ENCODE results near the gene CCHCR1.
A peak's percentile ranks its signal among the peaks of the same experiment; 100 is the strongest.
"Not testable (repeated sequence)": the region's sequence is repeated elsewhere in the genome, so short reads cannot be mapped to it uniquely, and the experiment has no call there.

Gene CCHCR1

GRCh38 chr6:31183287-31183686, 25.7 kb upstream of the CCHCR1 start:
- not testable (repeated sequence) for DNase-seq

DNA sequence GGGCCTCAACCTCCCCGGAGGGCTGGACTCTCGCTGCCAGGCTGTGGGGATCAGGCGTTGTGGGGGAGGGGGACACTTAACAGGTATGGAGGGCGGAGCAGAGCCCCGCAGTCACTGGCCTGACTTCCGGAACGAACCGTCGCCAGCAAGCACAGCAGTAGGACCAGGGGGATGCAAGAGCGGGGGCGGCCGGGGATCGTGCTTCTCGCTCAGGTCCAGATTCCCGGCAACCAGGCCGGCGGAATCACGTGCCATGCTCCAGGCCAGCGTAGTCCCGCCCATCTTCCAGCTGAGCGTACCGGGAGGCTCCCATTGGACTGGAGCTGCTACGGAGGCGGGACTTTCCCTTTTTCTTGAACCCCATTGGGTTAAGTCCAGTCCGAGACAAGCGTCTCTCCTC, 22.9 kb upstream of the CCHCR1 start:
- no peak for DNase-seq

DNA sequence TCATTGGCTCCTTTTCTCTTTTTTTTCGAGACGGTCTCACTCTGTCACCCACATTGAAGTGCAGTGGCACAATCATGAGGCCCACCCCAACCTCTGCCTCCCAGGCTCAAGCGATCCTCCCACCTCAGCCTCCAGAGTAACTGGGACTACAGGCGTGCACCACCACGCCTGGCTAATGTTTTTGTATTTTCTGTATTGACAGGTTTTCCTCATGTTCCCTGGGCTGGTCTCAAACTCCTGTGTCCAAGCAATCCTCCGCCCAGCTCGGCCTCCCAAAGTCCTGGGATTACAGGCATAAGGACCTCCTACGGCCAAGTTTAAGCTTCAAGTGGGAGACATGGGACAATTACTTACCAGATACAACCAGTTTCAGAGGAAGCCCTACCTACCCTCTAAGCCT, 22.3 kb upstream of the CCHCR1 start:
- DNase-seq = no peak

- DNase-seq = no peak
Observed at GRCh38 chr6:31179042-31179386, 21.4 kb upstream of the CCHCR1 start.

DNA sequence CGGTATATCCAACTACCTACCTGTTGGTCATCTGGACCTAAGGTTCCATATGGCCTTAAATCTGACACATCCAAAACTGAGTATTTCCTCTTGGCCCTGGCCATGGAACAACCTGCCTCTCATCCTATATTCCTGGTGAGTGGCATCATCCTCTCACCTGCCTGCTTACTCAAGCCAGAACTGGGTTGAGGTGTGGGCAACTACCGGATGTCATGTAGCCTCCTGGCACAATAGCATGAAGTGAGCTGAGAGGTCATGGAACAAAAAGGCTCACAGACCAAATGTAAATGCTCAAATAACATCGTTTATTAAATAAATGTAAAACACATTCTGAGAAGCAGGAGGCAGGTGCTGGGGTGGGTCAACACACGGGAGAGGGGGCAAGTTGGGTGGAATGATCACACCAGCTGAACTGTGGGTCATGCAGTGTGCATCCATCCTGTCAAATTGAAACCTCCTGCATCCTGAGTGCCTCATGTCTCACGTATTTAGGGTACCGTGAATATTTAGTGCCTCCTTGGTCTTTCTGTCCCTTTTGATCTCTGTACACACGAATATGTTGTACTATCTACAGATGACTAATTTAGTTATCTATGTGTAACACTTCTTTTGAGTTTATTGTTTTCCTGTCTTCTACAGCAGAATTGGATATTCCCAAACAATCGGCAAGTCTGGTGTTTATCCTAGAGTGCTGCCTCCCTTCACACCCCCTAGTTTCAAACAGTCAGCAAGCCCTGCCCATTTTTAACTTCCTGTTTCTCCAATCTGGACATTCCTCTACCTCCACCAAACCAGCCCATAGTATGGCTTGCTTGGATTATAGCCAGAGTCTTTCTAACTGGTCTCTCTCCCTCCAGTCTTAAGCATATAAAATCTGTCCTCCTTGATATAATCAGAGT, 20.8 kb upstream of the CCHCR1 start:
- peak; percentile 49 for DNase-seq

DNA sequence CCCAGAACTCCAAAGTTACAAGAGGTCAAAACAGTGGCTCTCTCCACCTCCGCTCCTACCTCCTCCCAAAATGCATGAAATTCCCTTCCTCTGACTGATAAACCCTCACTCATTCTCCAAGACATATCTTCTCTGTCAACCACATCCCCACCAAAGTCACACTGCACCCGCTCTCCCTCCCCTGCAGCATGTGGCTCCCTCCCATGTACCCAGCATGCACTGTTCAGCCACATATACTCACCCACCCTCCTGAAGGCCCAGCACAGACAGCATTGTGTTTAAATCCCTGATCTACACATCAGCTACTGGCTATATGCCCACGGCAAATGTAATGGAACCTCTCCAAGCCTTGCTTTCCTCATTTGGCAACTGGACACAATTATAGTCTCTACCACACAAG, 18.4 kb upstream of the CCHCR1 start:
- DNase-seq = no peak

GRCh38 chr6:31174378-31174777, 16.8 kb upstream of the CCHCR1 start:
- no peak for DNase-seq

GRCh38 chr6:31173406-31173805, 15.8 kb upstream of the CCHCR1 start:
- no peak for DNase-seq

GRCh38 chr6:31172973-31173384, 15.4 kb upstream of the CCHCR1 start:
- no peak for DNase-seq

DNA sequence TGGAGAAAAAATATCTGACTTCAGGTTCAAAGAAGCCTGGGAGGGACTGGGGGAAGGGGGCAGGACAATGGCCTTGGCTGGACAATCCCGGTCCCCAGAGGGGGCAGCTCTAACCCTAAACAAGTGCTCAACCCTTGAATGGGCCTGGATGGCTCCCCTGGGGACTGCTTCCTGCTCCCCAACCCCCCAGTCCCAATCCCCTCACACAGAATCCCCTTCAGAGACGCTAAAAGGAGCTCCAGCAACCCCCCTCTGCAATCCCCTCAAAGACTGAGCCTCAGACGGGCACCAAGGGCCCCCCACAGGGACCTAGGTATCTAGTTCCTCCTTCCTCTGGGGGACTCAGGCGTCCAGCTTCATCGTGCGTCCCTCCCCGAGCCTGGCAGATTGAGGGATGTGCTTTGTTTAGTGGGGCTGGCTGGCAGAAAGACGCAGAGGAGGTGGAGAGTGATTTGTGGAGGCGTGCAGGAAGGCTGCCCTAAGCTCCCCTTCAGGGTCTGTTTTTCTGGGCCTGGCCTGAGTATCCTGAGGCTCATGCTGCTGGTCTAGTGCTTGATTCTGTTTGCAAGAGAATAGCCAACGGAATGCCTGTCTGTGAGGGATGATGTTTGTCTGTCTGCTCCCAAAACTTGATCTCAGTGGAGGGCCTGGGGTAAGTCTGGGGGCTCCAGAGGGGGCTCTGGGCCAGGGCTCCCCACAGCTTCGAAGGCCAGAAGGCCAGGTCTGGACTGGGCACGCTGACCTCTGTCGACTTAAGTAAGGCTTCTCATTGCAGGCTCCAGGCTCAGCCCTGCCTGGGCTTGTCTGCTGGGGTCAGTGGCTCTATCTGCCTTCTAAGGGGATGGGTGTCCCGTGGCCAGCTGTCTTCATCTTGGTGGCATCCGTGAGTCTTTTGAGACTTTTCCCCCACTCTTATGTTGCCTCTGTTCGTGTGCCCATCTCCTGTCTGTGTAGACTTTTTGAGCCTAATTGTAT, 14.6 kb upstream of the CCHCR1 start:
- no peak for DNase-seq

DNA sequence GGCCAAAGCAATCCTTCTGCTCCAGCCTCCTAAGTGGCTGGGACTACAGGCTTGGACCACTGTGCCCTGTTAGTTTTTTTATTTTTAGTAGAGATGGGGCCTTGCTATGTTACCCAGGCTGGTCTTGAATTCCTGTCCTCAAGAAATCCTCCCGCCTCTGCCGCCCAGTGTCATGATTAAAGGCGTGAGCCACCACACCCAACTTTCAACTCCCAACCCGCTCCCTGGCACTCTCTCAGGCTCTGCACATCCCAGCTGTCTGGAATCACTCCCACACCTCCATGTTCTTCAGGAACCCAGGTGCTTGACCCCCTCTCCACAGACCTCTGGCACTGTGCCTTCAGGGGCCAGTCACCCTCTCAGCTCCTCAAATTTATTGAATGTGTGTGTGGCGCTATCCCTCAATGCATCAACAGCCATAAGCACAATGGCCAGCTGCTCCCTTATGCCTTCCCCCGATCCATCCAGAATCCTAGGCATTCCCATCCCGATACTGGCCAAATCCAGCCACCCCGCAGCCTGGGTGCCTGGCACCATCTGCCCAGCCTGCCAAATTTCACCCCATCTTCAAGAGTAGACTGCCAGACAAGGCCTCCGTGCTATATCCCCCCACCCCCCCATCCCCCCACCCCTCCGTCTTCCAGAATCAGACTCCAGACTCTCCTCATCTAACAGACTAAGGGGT, 13.5 kb upstream of the CCHCR1 start:
- no peak for DNase-seq

DNA sequence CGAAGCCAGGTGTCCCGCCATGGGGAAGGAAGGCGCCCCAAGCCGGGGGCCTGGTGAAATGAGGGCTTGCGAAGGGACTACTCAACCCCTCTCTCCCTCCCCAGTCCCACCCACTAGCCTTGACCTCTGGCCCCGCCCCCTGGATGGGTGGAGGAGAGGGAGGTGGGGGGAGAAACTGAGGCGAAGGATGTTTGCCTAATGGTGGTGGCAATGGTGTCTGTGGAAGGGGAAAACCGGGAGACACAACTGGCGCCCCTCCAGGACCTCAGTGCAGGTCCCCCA, 12.9 kb upstream of the CCHCR1 start, which contains the start of gene POU5F1:
Gene POU5F1 (minus strand): TSS at position 83 of the 282 bp plus-strand sequence. CDS start 62 bp downstream, at position 21.
- DNase-seq = no peak

- not testable (repeated sequence) for DNase-seq
Observed at GRCh38 chr6:31169858-31170599, 12.4 kb upstream of the CCHCR1 start.

DNA sequence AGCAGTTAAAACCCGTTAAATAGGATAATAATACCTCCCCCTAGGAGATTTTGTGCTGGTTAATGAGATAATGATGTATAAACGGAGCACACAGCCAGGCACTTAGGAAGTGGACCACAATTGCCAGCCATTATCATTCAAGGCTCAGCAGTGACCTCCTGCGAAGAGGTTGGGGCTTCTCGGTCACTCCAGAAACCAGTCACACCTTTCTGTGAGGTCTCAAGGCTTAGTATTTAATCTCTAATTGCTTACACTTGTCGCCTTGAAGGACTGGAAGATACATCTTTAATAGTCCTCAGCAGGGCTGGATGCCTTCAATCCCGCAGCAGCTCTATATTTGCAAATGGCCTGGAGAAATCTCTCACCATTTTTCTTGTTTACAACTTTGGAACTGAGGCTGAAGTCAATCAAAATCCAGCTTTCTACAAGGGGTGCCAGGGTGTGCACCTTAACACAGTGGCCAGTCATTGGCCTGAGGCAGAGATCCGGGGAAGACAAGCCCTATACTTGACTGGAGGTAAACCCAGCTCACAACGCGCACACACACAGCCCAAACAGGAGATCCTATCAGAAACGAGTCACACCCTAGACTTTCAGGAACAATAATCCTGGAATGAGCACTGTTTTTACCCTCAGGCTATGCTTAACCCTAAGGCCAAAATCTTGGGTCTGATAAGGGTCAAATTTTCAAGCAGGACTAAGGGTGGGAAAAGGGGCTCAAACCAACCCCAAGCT, 11.7 kb upstream of the CCHCR1 start:
- no peak for DNase-seq

- DNase-seq = no peak
Observed at GRCh38 chr6:31168606-31169005, 11.0 kb upstream of the CCHCR1 start.

- DNase-seq = no peak
Observed at GRCh38 chr6:31165986-31166385, 8.4 kb upstream of the CCHCR1 start.

- not testable (repeated sequence) for DNase-seq
Observed at GRCh38 chr6:31165064-31165832, 7.6 kb upstream of the CCHCR1 start.

DNA sequence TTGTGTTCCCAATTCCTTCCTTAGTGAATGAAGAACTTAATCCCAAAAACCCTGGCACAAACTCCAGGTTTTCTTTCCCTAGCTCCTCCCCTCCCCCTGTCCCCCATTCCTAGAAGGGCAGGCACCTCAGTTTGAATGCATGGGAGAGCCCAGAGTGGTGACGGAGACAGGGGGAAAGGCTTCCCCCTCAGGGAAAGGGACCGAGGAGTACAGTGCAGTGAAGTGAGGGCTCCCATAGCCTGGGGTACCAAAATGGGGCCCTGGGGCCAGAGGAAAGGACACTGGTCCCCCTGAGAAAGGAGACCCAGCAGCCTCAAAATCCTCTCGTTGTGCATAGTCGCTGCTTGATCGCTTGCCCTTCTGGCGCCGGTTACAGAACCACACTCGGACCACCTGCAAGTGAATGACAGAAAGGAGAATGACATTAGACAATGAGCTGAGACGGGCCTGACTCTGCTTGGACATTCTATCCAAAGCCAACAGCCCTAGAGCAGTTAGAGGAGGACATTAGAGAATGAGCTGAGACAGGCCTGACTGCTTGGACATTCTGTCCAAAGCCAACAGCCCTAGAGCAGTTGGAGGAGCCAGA, 7.0 kb upstream of the CCHCR1 start:
- DNase-seq = not testable (repeated sequence)

GRCh38 chr6:31163922-31164321, 6.3 kb upstream of the CCHCR1 start:
- no peak for DNase-seq

GRCh38 chr6:31162463-31163165, 5.0 kb upstream of the CCHCR1 start:
- no peak for DNase-seq
